Muscle layer of colon (tissue), 2 donors: ENCODE measurements around the gene TJP1.
"Not testable (repeated sequence)": the region's sequence is repeated elsewhere in the genome, so short reads cannot be mapped to it uniquely, and the experiment has no call there.

Experiments used
- H3K27ac ChIP-seq: one replicate; pipeline ENCODE4 v1.7.0; 2013; ENCODE audit warnings: low read depth, mild to moderate bottlenecking, low read length, moderate library complexity
- H3K27me3 ChIP-seq, 2 donors: one replicate each; pipeline ENCODE4 v1.7.0; 2013; ENCODE audit warnings: low read length in 2 of 2, mild to moderate bottlenecking in 2 of 2; ENCODE audit not compliant: insufficient read depth in 2 of 2, control insufficient read depth in 1 of 2
- H3K36me3 ChIP-seq: one replicate; pipeline ENCODE4 v1.7.0; 2013; ENCODE audit warnings: mild to moderate bottlenecking, low read length; ENCODE audit not compliant: insufficient read depth
- H3K4me1 ChIP-seq: one replicate; pipeline ENCODE4 v1.7.0; 2013; ENCODE audit warnings: mild to moderate bottlenecking, low read length; ENCODE audit not compliant: insufficient read depth
- H3K4me3 ChIP-seq, 2 donors: one replicate each; pipeline ENCODE4 v1.7.0; 2013; ENCODE audit warnings: low read length in 2 of 2, low read depth in 1 of 2, mild to moderate bottlenecking in 1 of 2, moderate library complexity in 1 of 2
- H3K9ac ChIP-seq: one replicate; pipeline ENCODE4 v1.7.0; 2013; ENCODE audit warnings: low read length
- H3K9me3 ChIP-seq: one replicate; pipeline ENCODE4 v1.7.0; 2013; ENCODE audit warnings: mild to moderate bottlenecking, low read length
- donor health status: abdominal sarcoma.
- donor health status: Adenocarcinoma of cecum.

Gene TJP1

GRCh38 chr15:29773816-29774215 is 48.5 kb downstream of the TJP1 start:
- H3K27me3 ChIP-seq: no peaks in the 10 kb centered on the region
- H3K9me3 ChIP-seq: no peaks in the 10 kb centered on the region
- peaks cover 11% of the 10 kb centered on the region for H3K36me3 ChIP-seq
- peaks cover 6% of the 10 kb centered on the region for H3K4me1 ChIP-seq
- H3K27ac ChIP-seq: no peak overlapping the region
- no peak overlapping the region for H3K9ac ChIP-seq
- no peak overlapping the region for H3K4me3 ChIP-seq

DNA sequence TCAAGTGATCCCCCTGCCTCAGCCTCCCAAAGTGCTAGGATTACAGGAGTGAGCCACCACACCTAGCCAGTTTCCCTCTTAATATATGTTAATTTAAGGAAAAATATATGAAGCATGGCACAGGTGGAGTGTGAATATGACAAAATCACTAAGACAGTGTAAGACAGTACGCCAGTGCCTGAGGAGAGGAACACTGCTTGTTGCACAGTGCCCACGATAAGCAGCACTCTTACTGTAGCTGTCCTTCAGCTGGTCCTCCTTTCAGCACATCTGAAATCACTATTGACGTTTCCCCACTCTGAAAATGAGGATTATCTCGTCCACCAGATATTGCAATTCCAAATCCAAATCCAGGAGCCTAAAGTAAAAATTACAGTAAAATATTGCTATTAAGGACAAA is 49.3 kb downstream of the TJP1 start:
- Histone ChIP-seq H3K27ac (no peak overlapping the region), H3K27me3 (no peaks in the 10 kb centered on the region), H3K36me3 (peaks cover 11% of the 10 kb centered on the region), H3K9me3 (no peaks in the 10 kb centered on the region), H3K9ac (no peak overlapping the region), H3K4me3 (no peak overlapping the region), H3K4me1 (peaks cover under 1% of the 10 kb centered on the region)

- H3K9ac ChIP-seq: no peak overlapping the region
- no peaks in the 10 kb centered on the region for H3K9me3 ChIP-seq
- H3K27me3 ChIP-seq: no peaks in the 10 kb centered on the region
- peaks cover 14% of the 10 kb centered on the region for H3K36me3 ChIP-seq
- H3K27ac ChIP-seq: no peak overlapping the region
- H3K4me3 ChIP-seq: no peak overlapping the region
- peaks cover 14% of the 10 kb centered on the region for H3K4me1 ChIP-seq
Observed at GRCh38 chr15:29770796-29771195, 51.5 kb downstream of the TJP1 start.

GRCh38 chr15:29765898-29766527 is 56.3 kb downstream of the TJP1 start:
- peaks cover 12% of the 10 kb centered on the region for H3K36me3 ChIP-seq

DNA sequence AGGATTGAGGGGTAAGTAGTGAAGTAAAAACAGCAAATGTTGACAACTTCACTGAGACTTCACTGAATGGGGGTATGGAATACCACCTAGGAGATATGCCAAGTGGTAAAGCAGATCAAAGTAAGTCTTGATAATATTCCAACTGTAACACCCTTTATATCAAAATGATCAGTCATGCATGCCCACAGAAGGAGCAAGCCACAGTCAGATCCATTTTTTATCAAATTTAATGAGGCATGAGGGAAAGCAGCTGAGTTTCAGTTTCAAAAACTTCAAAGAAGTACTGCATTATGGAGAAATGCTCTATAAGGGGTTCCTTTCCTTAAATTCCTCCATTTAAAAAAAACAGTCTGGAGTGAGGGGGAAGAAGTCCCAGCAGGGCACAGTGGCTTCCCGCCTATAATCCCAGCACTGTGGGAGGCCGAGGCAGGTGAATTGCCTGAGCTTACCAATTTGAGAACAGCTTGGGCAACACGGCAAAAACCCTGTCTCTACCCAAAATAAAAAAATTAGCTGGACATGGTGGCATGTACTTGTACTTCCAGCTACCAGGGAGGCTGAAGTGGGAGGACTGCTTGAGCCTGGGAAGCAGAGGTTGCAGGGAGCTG is 56.9 kb downstream of the TJP1 start:
- Histone ChIP-seq H3K4me1 (peaks cover 14% of the 10 kb centered on the region), H3K4me3 (no peak overlapping the region), H3K9ac (no peak overlapping the region), H3K36me3 (peaks cover 15% of the 10 kb centered on the region), H3K27ac (no peak overlapping the region), H3K27me3 (no peaks in the 10 kb centered on the region), H3K9me3 (no peaks in the 10 kb centered on the region)

More at GRCh38 chr15:29765898-29766527, 56.3 kb downstream of the TJP1 start:
- Histone ChIP-seq H3K27ac (no peak overlapping the region), H3K4me1 (peaks cover 14% of the 10 kb centered on the region), H3K27me3 (no peaks in the 10 kb centered on the region), H3K9ac (no peak overlapping the region), H3K4me3 (no peak overlapping the region), H3K9me3 (no peaks in the 10 kb centered on the region)

GRCh38 chr15:29759596-29759995 is 62.7 kb downstream of the TJP1 start:
- no peaks in the 10 kb centered on the region for H3K9me3 ChIP-seq
- no peaks in the 10 kb centered on the region for H3K27me3 ChIP-seq
- peaks cover 11% of the 10 kb centered on the region for H3K36me3 ChIP-seq
- H3K27ac ChIP-seq: no peak overlapping the region
- no peak overlapping the region for H3K9ac ChIP-seq
- peaks cover 33% of the 10 kb centered on the region for H3K4me1 ChIP-seq
- H3K4me3 ChIP-seq: no peak overlapping the region

DNA sequence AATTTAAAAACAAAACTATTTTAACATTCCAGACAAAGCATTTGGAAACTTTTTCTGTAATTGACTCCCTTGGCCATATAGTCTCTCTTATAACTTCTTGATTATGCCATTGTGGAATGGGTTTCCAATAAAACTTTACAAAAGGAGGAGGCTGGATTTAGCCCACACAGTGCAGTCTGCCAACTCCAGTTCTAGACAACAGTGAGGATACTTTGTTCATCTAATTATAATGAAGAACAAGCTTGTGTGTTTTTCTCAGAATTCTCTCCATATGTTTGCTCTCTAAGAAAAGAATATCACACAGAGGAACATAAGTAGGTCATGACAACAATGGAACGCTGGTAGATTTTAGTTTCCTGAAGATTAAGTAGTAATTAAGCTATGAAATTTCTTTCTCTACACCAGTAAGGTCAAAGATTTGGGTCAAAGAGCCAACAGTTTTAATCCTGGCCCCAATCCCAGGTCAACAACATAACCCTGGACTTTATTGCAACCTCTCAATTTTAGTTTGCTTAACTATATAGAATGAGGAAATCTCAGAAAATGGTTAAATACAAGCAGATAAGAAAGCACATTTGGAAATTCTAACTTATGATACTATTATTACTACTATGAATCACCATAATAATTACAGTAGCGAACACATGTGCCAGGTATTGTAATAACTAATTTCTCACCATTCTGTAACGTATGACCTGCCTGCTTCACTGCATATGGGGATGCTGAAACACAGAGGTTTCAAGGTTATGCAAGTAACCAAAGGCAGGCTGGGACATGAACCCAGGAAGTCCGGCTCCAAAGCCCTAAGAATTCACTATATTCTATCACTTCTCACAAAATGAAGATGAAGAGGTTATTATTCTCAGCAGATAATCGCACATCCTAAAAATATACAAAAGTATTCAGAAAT is 65.7 kb downstream of the TJP1 start:
- no peak overlapping the region for H3K9ac ChIP-seq
- H3K27ac ChIP-seq: no peak overlapping the region
- peaks cover 33% of the 10 kb centered on the region for H3K4me1 ChIP-seq
- peaks cover 11% of the 10 kb centered on the region for H3K36me3 ChIP-seq
- no peaks in the 10 kb centered on the region for H3K9me3 ChIP-seq
- H3K27me3 ChIP-seq: no peaks in the 10 kb centered on the region
- no peak overlapping the region for H3K4me3 ChIP-seq

- H3K9me3 ChIP-seq, H3K9ac ChIP-seq, H3K36me3 ChIP-seq, H3K4me3 ChIP-seq, H3K27me3 ChIP-seq, H3K27ac ChIP-seq: not testable (repeated sequence)
- peaks cover 22% of the 10 kb centered on the region for H3K4me1 ChIP-seq
Observed at GRCh38 chr15:29754009-29754408, 68.3 kb downstream of the TJP1 start.

DNA sequence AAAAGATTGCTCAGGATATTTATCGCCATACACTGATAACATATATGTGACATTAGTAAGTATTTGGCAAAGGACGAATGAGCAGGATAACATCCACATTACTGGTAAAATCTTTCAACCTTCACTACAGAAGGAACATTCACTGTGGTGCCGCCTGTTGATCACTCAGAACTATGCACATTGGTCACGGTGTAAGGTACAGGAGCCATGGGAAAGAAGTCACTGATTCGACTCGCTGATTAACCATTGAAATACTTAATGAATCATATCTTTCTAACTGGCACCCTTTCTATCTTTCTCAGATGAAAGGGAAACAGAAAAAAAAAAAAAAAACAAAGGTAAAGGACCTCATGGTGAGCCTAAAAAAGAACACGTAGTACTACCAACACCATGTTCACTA is 68.8 kb downstream of the TJP1 start:
- Histone ChIP-seq H3K9ac (no peak overlapping the region), H3K36me3 (no peaks in the 10 kb centered on the region), H3K27ac (no peak overlapping the region), H3K4me3 (no peak overlapping the region), H3K27me3 (no peaks in the 10 kb centered on the region), H3K4me1 (peaks cover 21% of the 10 kb centered on the region), H3K9me3 (no peaks in the 10 kb centered on the region)

- Histone ChIP-seq H3K9me3 (no peaks in the 10 kb centered on the region), H3K4me3 (no peak overlapping the region), H3K27ac (no peak overlapping the region), H3K36me3 (no peaks in the 10 kb centered on the region), H3K9ac (no peak overlapping the region), H3K27me3 (no peaks in the 10 kb centered on the region), H3K4me1 (no peaks in the 10 kb centered on the region)
Observed at GRCh38 chr15:29750754-29751153, 71.5 kb downstream of the TJP1 start.

DNA sequence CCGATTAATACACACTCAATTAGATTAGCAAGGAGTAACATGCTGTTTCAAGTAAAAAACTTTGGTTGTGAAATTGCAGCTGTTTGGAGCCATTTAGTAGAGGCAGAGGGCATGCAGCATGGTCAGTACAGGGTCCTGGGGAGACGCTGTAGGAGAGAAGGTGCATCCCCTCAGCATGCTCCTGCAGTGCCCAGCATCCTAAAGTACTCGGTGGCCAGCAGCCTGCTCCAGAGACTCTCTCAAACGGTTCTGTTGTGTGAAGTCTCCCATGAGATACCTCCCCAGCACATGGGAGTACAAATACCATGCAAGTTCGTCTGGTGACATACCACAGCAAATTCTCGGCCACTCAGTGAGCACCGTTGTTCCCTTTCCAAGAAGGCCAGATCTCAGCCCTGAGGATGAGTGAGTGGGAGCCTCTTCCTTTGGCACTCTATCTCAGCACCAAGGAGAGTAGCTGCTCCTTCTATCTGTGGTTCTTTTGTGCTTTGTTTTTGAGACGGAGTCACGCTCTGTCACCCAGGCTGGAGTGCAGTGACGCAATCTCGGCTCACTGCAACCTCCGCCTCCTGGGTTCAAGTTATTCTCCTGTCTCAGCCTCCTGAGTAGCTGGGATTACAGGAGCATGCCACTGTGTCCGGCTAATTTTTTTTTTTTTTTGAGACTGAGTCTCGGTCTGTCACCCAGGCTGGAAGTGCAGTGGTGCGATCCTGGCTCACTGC is 72.7 kb downstream of the TJP1 start:
- H3K9ac ChIP-seq: no peak overlapping the region
- no peaks in the 10 kb centered on the region for H3K36me3 ChIP-seq
- no peaks in the 10 kb centered on the region for H3K27me3 ChIP-seq
- H3K4me1 ChIP-seq: no peaks in the 10 kb centered on the region
- H3K4me3 ChIP-seq: no peak overlapping the region
- no peak overlapping the region for H3K27ac ChIP-seq
- H3K9me3 ChIP-seq: no peaks in the 10 kb centered on the region
